GM21737 (cell line): ENCODE results near the gene GRIA2.
"Not testable (repeated sequence)": the region's sequence is repeated elsewhere in the genome, so short reads cannot be mapped to it uniquely, and the experiment has no call there.

Experiments
- ATAC-seq: cut with Tn5 transposase; IDR thresholded peaks from one replicate; pipeline ENCODE4 v1.9.1; 2021; ENCODE audit warnings: mild to moderate bottlenecking, moderate library complexity; ENCODE audit not compliant: unreplicated experiment

Gene GRIA2

GRCh38 chr4:157220371-157220881 lies at the start of gene GRIA2:
Gene GRIA2 (plus strand): TSS chr4:157220728. CDS start chr4:157221043, 315 bp downstream.
- ATAC-seq = no peak

DNA sequence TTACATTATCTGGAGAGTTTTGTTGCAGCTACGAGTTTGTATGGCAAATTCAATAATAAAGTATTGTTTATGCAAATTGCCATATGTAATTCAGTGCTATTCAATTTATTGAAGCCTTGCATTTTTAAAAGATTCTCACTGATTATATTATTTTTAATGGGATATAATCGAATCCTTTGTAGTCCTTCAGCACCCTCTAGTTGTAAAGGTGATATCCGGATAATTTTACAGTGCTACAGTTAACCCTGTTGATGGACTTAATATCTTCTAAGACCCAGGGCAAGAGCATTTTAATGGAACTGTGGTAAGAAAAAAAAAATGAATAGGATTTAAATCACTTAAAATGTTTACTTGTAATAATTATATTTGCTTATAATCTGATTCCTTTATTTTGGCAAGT lies 48.5 kb upstream of the GRIA2 start:
- ATAC-seq = no peak

- not testable (repeated sequence) for ATAC-seq
Observed at GRCh38 chr4:157180268-157180667, 40.3 kb upstream of the GRIA2 start.

DNA sequence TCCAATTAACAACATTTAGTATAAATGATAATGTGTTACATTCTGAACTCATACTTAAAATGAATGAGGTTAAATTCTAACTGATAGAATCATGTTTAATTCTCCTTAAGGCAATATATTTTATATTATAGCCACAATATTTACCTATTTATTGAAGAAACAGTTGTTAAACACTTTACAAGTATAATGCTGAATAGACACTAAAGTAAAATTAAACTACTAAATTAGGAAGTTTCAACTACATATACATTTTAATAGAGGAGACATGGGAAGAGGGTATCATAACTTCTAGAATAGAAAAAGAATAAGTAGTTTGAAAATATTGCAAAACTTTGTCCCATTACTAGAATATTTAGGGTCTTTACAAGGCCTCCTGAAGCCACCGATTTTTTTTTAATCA lies 36.2 kb upstream of the GRIA2 start:
- ATAC-seq = no peak

GRCh38 chr4:157185363-157185762 lies 35.2 kb upstream of the GRIA2 start:
- no peak for ATAC-seq

DNA sequence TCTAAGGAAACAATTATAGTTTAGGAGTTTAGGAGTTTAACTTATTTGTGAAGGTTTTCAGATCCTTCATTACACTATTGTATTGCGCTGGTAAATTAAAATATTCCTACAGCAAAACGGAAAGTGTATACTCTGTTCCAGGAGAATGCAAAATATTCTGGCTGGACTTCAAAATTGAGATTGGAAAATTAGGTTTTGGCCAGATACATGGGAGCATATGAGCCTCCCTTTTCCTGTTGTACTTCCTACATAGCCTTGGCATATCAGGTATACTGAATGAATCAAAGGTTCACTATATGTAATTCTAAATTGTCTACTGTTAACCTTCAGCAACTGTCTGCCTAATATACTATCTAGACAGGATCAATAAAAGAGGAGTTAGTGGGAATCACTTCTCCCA lies 25.2 kb upstream of the GRIA2 start:
- ATAC-seq = no peak

DNA sequence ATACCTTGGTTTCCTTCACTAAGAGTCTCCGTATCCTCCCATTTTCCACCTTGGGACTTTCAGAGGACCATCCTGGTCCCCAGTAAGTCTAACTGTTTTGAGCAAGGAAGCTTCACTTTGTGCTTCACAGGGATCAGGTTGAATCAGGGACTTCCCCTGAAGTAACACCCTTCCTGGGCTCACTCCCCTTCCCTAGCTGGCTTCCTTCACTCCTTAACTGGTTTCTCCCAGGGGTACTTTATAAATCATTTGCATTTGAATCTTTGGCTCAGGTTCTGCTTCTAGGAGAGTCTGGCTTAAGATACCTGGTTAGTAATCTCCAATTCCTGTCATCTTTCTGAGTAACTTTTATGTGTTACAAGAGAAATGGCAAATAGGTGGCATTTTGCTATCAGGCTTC lies 24.5 kb upstream of the GRIA2 start:
- ATAC-seq = no peak

DNA sequence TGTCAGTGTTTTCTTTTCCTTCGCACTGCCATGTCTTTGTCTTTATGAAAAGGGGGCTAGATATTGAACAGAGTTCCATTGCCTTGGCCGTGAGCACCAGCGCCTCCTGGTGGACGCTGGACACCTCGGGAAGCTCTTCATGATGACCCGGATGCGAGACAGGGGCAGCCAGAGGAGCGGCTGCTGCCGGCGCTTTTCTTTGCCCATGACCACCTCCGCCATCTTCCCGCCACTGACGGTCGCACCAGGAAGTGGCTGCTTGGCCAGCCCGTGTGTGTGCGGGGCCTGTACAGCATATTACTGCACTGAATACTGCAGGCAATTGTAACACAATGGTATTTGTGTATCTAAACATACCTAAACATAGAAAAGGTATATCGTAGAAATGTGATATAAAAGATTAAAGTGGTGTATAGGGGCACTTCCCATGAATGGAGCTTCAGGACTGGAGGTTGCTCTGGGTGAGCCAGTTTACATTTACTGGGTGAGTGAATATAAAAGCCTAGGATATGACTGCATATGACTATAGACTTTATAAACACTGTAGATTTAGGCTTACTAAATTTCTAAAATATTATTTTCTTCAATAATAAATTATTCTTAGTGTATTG lies 15.8 kb upstream of the GRIA2 start:
- no peak for ATAC-seq

DNA sequence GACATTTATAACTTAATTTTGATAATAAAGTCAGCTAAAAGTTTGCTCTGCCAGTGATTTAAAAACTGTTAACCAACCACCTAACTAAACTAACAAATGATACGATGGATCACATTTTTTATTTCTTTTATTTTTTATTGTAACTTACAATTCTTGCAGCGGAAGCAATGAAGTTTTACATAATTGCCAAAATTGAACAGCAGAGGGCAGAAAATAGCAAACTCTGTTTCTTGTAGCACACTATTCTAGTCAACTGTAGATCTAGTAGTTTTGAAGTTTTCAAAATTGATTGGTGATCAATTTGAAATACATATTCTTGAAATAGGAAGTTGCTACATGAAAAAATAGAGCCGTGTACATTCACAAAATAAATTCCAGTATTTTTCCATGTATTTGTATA lies 2.8 kb upstream of the GRIA2 start:
- no peak for ATAC-seq

DNA sequence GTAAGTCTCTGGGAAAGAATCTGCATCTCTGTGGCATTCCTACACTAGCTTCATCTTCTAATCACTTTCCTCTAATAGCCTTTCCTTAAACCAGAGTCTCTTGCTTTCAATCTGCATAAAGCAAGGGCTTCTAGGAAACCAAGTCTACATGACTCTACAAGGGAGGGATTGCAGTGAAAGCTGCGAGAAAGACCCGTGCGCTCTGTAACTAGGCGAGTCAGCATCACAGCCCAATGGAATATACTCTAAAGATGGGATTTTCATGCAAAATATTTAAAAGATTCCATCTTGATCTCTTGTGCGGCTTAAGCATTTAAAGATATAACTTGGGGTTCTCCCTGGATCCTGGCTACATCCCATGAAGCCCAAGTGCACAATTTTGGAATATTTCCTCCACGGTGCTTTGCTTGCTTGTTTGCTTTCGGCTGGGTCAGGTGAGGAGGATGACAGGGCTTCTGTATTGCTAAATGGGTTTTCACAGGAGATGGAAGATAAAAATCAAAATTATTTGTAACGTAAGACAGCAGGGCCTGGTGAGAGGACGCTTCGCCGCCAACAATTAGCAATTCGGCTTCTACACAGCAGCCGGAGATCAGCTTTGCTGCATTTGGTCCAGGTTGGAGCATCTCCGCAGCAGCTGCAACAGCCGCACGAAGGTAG lies 687 bp upstream of the GRIA2 start:
- no peak for ATAC-seq

GRCh38 chr4:157221426-157221894 lies 932 bp downstream of the GRIA2 start:
- no peak for ATAC-seq

GRCh38 chr4:157221895-157222770 lies 1.6 kb downstream of the GRIA2 start:
- no peak for ATAC-seq

GRCh38 chr4:157222771-157223160 lies 2.2 kb downstream of the GRIA2 start:
- no peak for ATAC-seq

DNA sequence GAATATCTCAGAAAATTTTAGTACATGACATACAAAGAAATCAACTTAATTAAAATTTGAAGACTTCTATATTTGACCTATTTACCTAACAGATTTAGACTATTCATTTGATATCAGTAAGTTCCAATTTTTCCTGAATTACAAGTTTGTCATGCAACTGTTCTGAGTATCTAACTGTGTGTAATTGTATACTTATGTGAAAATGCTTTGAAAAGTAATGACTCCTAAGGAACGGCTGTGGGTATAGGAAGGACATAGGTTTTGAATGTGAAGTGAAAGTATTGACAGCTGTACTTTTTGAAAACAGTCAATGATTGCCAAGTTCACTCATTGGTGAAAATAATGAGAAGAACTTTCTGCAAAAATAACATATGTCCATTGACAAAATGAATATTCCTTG lies 2.9 kb downstream of the GRIA2 start:
- ATAC-seq = no peak

GRCh38 chr4:157225096-157225495 lies 4.6 kb downstream of the GRIA2 start:
- no peak for ATAC-seq

DNA sequence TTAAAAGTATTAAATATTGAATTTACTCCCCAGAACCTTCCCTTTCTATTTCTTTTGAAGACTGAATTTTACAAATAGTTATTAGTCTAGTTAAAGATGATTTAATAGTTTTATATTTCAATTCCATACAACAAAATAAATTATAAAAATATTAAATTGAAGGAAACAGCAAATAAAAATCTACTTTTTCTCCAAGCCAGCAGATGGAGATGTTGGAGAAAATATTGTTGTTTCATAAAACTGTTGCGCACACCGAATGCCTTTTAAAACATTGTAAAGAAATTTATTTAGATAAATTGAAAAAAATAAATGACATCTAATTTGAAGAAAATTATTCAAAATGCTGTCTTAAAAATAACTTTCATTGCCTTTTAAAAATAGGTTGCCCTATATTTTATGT lies 5.5 kb downstream of the GRIA2 start:
- no peak for ATAC-seq

DNA sequence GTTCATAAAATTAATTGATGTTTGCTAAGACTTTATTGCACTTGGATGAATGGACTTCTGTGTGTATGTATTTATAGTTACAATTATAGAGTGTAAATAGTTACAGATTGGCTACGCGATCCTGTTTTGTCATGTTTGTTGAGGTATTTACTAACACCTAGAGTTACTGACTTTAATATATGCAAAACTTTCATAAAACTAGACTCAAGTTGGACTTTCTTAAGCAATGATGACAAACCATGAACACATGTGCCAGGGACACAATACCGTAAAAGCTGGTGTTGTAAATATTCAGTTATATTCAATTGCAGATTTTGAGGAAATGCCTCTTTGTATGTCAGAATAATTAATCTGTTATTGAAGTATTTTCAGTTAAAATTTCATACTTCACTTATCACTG lies 6.1 kb downstream of the GRIA2 start:
- ATAC-seq = no peak

DNA sequence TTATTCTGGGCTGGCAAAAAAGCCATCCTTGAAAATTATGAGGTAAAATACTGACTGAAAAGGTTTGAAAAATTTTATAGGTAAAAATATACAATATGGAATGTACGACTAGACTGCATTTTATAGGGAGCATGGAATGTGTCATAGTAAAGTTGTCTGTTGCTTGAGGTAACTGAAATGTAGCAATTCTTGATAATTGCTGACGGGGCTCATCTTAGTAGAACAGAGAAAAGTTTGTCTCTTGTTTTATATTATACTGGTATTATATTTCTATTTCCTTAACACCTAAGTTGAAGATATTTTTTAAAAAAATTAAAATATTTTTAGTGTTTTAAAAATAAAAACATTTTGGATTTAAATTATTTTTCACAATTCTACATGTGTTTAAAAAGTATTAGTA lies 11.0 kb downstream of the GRIA2 start:
- no peak for ATAC-seq

- no peak for ATAC-seq
Observed at GRCh38 chr4:157242871-157243270, 22.3 kb downstream of the GRIA2 start.

GRCh38 chr4:157244348-157244747 lies 23.8 kb downstream of the GRIA2 start:
- ATAC-seq = no peak

- no peak for ATAC-seq
Observed at GRCh38 chr4:157245351-157245750, 24.8 kb downstream of the GRIA2 start.

- ATAC-seq = no peak
Observed at GRCh38 chr4:157246964-157247363, 26.4 kb downstream of the GRIA2 start.
